ENCODE measurements around the gene DDA1.

GRCh38 chr19:17326595-17326966 is 17.2 kb downstream of the DDA1 start:
- TF ChIP-seq POLR2AphosphoS5 (IDR thresholded peaks at IDR 0.05; ENCODE audit: low read depth, low read length) (no peak), TAF1 (IDR thresholded peaks at IDR 0.05; ENCODE audit: borderline replicate concordance, insufficient read depth, low read length) (no peak)

Data from PFSK-1 (cell line).